Heart right ventricle (tissue), 16 donors: ENCODE results near the gene CISTR. TPM values are rescaled to one million over a fixed set of nuclear protein-coding genes. Genes with fewer than 3 reads are reported as not detected.

Source experiments
- ATAC-seq, 8 donors: fragments of 200-7000 bp; cut with Tn5 transposase; one replicate each; pipeline ENCODE4 v1.9.1; 2020; ENCODE audit warnings: mild to moderate bottlenecking in 8 of 8, moderate library complexity in 8 of 8, moderate number of reproducible peaks in 1 of 8
- DNase-seq, 2 donors: peaks; one replicate each; pipeline ENCODE4 v3.0.0-alpha.2; 2020
- H3K27ac ChIP-seq, 10 donors: fragments of 200-600 bp; sonication (generic) in 2 of 10; one replicate each; pipeline versions ENCODE4 v1.5.0 to v1.8.0; 2020 to 2022; ENCODE audit warnings: mild to moderate bottlenecking in 3 of 10
- H3K27me3 ChIP-seq, 7 donors: fragments of 200-600 bp; one replicate each; pipeline ENCODE4 v1.8.0; 2021 to 2022; ENCODE audit warnings: mild to moderate bottlenecking in 2 of 7
- H3K36me3 ChIP-seq, 9 donors: fragments of 200-600 bp; sonication (generic) in 1 of 9; one replicate each; pipeline versions ENCODE4 v1.5.0 to v1.8.0; 2020 to 2022; ENCODE audit warnings: mild to moderate bottlenecking in 2 of 9
- H3K4me1 ChIP-seq, 9 donors: fragments of 200-600 bp; sonication (generic) in 1 of 9; one replicate each; pipeline versions ENCODE4 v1.5.0 to v1.8.0; 2020 to 2022; ENCODE audit warnings: mild to moderate bottlenecking in 4 of 9
- H3K4me3 ChIP-seq, 10 donors: fragments of 200-600 bp; sonication (generic) in 2 of 10; one replicate each; pipeline versions ENCODE4 v1.5.0 to v1.8.0; 2020 to 2022; ENCODE audit warnings: mild to moderate bottlenecking in 7 of 10, moderate library complexity in 2 of 10
- H3K9me3 ChIP-seq, 11 donors: fragments of 200-600 bp in 10 of 11; sonication (generic) in 2 of 11; one replicate each; pipeline versions ENCODE4 v1.5.0 to v1.8.0; 2013 to 2022; ENCODE audit warnings: mild to moderate bottlenecking in 2 of 11, control low read depth in 1 of 11, moderate library complexity in 1 of 11
- WGBS, 2 donors: extraction: QIAGEN DNeasy Blood & Tissue Kit; methylation state at CpG; one replicate each; pipeline ENCODE4 v1.1.7; 2013; ENCODE audit warnings: inconsistent platforms in 1 of 2; 5-methylcytosine and 5-hydroxymethylcytosine counted together
- intact Hi-C, 10 donors: fragments of 100-400 bp; cut with DNase I; formaldehyde crosslinking; loops; one replicate each; pipeline versions ENCODE4 v1.11.1 to v1.14.2; 2022
- polyA plus RNA-seq, 2 donors: library from polyadenylated mRNA; stranded (reverse); fragments of 200-250 nt; gene quantifications; one replicate each; pipeline ENCODE4 v1.2.3, GENCODE V29; 2013
- total RNA-seq, 10 donors: library from RNA; stranded (reverse); fragmentation: NEBNext Ultra II Directional in 3 of 10; extraction: Animal tissue kit (Norgen Biotek cat#: 25700) in 3 of 10; gene quantifications; one replicate each; pipeline versions ENCODE4 v1.2.1 to v1.2.4, GENCODE V29; 2021 to 2023
- TF ChIP-seq, protein P1 (sequence below), 9 donors: fragments of 200-600 bp; sonication (generic) in 2 of 9; IDR thresholded peaks; one replicate each; pipeline versions ENCODE4 v1.5.0 to v1.8.0; 2021 to 2022; ENCODE audit warnings: antibody characterized with exemption in 9 of 9, mild to moderate bottlenecking in 5 of 9, moderate library complexity in 1 of 9
- donor health status: Arrhythmogenic right ventricular cardiomyopathy.
- donor health status: ischemic (EF 13 %, LVEDD 7.1; RV severe dilation, severe dysfunction).
- donor health status: healthy with polysubstance abuse.
- donor health status: DM: no; HTN: yes; CAD: no.
- donor health status: DM: no; HTN: no; CAD: no.
- donor health status: ischemic (EF 25% LVEDD 6.9; RV normal size, moderate dysfunction).
- donor health status: ischemic (EF 25% LVEDD 5.7; RV mildly dilated, moderate dysfunction).
- donor health status: healthy.
- donor health status: DM: yes; HTN: yes; CAD: no.
- donor health status: Ischemic cardiomyopathy.
- donor health status: ischemic (EF 35%, LVEDD 5.7; RV mildly dilated, moderate dysfunction).
- donor health status: nonischemic (EF 11% LVEDD 7.7; RV severe dilation, severe dysfunction).
- donor health status: DM: yes; HTN: yes; CAD: no.
- donor health status: PGD.
- donor health status: ischemic (EF 29% LVEDD 5.4; RV normal size, mild dysfunction).
- donor health status: nonischemic (EF 23%, LVEDD 6.1; RV moderate dilation, normal function).

Gene CISTR
- total and polyA plus RNA-seq, 12 donors, result 0.16 to 3.6 (median 2.6) TPM; not detected in 1

DNA sequence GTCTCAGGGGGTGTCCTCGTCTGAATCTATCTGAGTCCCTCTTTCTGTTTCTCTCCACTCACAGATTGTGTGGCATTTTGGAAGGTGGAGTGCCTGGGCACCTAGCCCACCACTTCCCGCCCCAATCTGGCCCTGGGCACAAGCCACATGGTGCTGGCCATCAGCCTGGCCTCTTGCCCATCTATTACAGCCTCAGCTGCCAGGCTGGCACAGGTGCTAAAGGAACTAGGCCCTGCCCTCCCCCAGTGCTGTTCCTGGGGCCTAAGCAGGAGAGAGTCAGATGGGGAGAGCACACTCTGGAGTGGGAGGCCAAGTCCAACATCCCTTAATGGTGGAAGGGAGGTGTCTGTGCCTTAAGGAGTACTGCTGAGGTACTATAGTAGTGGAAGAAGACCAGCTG lies 16.2 kb downstream of the CISTR start:
- WGBS, 2 donors, result 43% methylated on average over 2 of the region's 2 CpGs
- H3K27me3 ChIP-seq, result peaks cover 0 to 60% (median 34%) of the 10 kb centered on the region in 7 donors
- no peak overlapping the region for H3K27ac ChIP-seq

DNA sequence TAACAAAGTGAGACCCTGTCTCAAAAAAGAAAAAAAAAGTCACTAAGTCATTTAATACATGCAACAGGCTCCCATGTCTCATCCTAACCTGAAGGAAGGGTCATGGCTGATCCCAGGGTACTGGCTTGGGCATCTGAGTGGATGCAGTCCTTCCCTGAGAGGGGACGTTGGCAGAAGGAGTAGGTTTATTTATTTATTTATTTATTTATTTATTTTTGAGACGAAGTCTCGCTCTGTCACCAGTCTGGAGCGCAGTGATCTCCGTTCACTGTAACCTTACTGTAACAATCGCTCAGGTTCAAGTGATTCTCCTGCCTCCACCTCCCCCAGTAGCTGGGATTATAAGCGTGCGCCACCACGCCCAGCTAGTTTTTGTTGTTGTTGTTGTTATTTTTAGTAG lies 17.4 kb downstream of the CISTR start:
- intact Hi-C loops, result no loop called here
- no peak for ATAC-seq
- Histone ChIP-seq H3K27me3 (peaks cover 0 to 48% (median 22%) of the 10 kb centered on the region in 7 donors), H3K36me3 (no peaks in the 10 kb centered on the region), H3K4me1 (peaks cover 3 to 19% (median 10%) of the 10 kb centered on the region in 9 donors), H3K4me3 (no peak overlapping the region), H3K9me3 (no peaks in the 10 kb centered on the region), H3K27ac (no peak overlapping the region)
- WGBS, 2 donors, result 90 to 92% methylated on average over 9 of the region's 9 CpGs
- TF ChIP-seq, protein P1, sequence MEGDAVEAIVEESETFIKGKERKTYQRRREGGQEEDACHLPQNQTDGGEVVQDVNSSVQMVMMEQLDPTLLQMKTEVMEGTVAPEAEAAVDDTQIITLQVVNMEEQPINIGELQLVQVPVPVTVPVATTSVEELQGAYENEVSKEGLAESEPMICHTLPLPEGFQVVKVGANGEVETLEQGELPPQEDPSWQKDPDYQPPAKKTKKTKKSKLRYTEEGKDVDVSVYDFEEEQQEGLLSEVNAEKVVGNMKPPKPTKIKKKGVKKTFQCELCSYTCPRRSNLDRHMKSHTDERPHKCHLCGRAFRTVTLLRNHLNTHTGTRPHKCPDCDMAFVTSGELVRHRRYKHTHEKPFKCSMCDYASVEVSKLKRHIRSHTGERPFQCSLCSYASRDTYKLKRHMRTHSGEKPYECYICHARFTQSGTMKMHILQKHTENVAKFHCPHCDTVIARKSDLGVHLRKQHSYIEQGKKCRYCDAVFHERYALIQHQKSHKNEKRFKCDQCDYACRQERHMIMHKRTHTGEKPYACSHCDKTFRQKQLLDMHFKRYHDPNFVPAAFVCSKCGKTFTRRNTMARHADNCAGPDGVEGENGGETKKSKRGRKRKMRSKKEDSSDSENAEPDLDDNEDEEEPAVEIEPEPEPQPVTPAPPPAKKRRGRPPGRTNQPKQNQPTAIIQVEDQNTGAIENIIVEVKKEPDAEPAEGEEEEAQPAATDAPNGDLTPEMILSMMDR (IDR thresholded peaks at IDR 0.05), result no peak
- no peak for DNase-seq

More for the DNA sequence above, 16.2 kb downstream of the CISTR start:
- no peaks in the 10 kb centered on the region for H3K9me3 ChIP-seq
- ATAC-seq (peak in 6 of 8 donors; percentile 55 to 82 (median 70)), DNase-seq (peak; percentile 30 to 37)
- no peak overlapping the region for H3K4me3 ChIP-seq
- no peaks in the 10 kb centered on the region for H3K36me3 ChIP-seq
- H3K4me1 ChIP-seq, result peaks cover 6 to 27% (median 19%) of the 10 kb centered on the region in 9 donors
- intact Hi-C loops, result no loop called here
- TF ChIP-seq, protein P1 (IDR thresholded peaks at IDR 0.05), result no peak

DNA sequence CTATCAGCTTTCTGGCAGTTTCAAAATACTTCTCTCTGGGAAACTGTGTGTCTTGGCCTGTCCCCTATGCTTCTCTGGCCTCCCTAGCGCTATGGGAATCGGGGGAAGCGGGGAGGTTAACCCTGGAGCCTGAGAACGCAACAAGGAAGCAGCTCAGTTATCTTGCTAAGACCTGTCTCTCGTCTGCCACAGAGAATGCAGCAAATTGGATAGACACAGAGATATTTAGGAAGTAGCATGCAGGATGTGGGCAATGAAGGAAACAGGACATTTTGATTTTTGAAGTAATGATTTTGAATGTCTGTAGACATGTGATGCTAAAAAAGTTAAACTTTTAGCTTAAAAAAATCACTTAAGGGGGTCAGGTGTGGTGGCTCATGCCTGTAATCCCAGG lies 18.0 kb downstream of the CISTR start:
- H3K4me1 ChIP-seq, result peaks cover 0 to 14% (median 6%) of the 10 kb centered on the region in 9 donors
- WGBS, 2 donors, result 56 to 64% methylated on average over 5 of the region's 5 CpGs
- TF ChIP-seq, protein P1 (IDR thresholded peaks at IDR 0.05), result no peak

DNA sequence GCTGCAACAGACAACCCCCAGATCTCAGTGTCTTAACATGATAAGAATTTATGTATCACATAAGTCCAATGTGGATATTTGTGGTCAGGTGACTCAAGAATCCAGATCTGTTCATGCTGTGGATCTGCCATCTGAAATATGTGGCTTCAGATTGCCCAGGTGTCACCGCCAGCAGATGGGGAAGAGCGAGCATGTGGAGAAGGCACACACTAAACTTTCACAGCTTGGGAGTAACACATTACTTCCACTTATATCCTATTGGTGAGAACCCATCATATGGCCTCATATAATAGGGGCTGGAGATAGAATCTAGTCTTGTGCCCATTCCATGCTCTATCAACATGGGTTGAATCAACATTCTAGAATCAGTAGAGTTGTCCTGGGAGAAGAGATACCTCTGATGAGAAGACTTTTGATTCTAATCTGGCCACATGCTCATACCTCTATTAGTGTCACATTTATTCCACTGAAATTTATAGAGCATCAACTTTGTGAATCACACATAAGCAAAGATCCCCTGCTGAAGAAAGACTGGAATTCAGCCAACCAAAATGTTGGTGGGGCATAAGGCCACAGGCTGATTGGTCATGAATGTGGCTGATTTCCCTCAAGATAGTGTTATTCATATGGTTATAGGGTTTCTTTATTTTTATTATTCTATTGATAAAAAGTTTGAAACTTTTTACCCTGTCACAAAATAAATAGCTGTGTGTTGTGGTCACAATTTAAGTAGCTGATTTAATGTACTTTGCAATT lies 18.6 kb downstream of the CISTR start:
- WGBS, 2 donors, result 93 to 96% methylated on average over 2 of the region's 2 CpGs

More for the DNA sequence above, 18.0 kb downstream of the CISTR start:
- Histone ChIP-seq H3K9me3 (no peaks in the 10 kb centered on the region), H3K27ac (no peak overlapping the region), H3K36me3 (no peaks in the 10 kb centered on the region), H3K4me3 (no peak overlapping the region), H3K27me3 (peaks cover 0 to 42% (median 16%) of the 10 kb centered on the region in 7 donors)
- intact Hi-C loops, result no loop called here
- ATAC-seq, result no peak
- DNase-seq, result no peak

More for the DNA sequence above, 18.6 kb downstream of the CISTR start:
- Histone ChIP-seq H3K27ac (no peak overlapping the region), H3K36me3 (no peaks in the 10 kb centered on the region), H3K27me3 (peaks cover 0 to 37% (median 10%) of the 10 kb centered on the region in 7 donors), H3K4me1 (peaks cover 0 to 9% (median under 1%) of the 10 kb centered on the region in 9 donors), H3K9me3 (no peaks in the 10 kb centered on the region), H3K4me3 (no peak overlapping the region)
- TF ChIP-seq, protein P1 (IDR thresholded peaks at IDR 0.05), result no peak
- ATAC-seq (no peak), DNase-seq (no peak)
- intact Hi-C loops, result no loop called here
